Measurements from ENCODE around the gene GYPC.
"Not testable (repeated sequence)": the region's sequence is repeated elsewhere in the genome, so short reads cannot be mapped to it uniquely, and the experiment has no call there.

The GYPC gene

DNA sequence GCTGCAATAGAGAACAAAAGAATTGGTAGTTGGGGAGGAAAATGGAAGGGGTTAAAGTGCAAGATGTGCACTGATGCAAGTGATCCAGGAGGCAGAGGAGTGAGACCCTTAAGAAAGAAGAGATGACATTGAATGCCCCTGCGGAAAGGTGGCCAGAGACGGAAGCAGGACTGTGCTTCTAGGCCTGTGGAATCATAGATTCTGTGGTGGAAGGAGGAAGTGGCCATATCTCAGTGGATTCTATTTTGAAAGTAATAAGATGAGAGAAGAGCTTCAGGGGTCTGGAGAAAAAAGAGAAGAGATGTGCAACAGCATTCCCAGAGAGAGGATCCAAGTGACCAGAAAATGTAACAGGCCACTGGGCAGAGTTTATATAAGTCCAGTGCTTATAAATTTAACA lies 18.6 kb upstream of the GYPC start:
- TF ChIP-seq EZH2 (IDR thresholded peaks at IDR 0.05; ENCODE audit: borderline replicate concordance, low read length) (no peak), CTCF (IDR thresholded peaks at IDR 0.05; ENCODE audit: low read length) (no peak)
- Histone ChIP-seq H3K27me3 (ENCODE audit: insufficient read depth, low read length) (no peaks in the 10 kb centered on the region), H2AFZ (ENCODE audit: low read length) (no peak overlapping the region), H3K9me2 (ENCODE audit: low read depth, low read length) (no peaks in the 10 kb centered on the region), H3K9me3 (ENCODE audit: low read length) (no peaks in the 10 kb centered on the region), H3K4me3 (ENCODE audit: low read depth, low read length, poor library complexity, severe bottlenecking) (no peak overlapping the region), H3K36me3 (ENCODE audit: insufficient read depth, low read length) (no peaks in the 10 kb centered on the region), H3K4me1 (ENCODE audit: insufficient read depth, low read length, severe bottlenecking) (no peaks in the 10 kb centered on the region), H3F3A (ENCODE audit: insufficient read depth, low read length) (no peaks in the 10 kb centered on the region), H3K9ac (ENCODE audit: low read length) (no peak overlapping the region), H3K79me2 (ENCODE audit: insufficient read depth, low read length) (no peaks in the 10 kb centered on the region), H4K20me1 (ENCODE audit: insufficient read depth, low read length) (no peaks in the 10 kb centered on the region), H3K4me2 (ENCODE audit: low read length) (no peak overlapping the region), H3K27ac (ENCODE audit: low read depth, low read length, poor library complexity, severe bottlenecking) (no peak overlapping the region)

DNA sequence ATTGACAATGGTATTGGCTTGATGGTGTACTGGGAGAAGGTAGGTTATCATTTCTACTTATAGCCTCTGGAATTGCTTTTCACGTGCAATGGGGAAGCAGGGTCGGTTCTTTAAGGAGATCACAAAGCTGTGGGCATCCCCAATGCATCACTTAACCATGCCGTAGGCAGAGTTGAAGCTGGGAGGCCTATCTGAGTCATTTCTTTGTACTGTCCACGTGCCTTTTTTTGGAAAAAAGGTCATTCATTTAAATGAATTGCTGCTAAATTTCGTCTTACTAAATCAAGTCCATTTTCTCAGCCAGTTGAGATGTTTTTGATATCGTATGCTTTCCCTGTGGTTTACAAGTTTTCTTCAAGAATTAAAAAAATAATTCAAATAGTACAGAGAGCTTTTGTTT lies 17.2 kb upstream of the GYPC start:
- H3K36me3 ChIP-seq (ENCODE audit: insufficient read depth, low read length): no peaks in the 10 kb centered on the region
- H3K4me1 ChIP-seq (ENCODE audit: insufficient read depth, low read length, severe bottlenecking): no peaks in the 10 kb centered on the region
- H3K27me3 ChIP-seq (ENCODE audit: insufficient read depth, low read length): no peaks in the 10 kb centered on the region
- no peak overlapping the region for H3K4me2 ChIP-seq (ENCODE audit: low read length)
- no peak overlapping the region for H3K4me3 ChIP-seq (ENCODE audit: low read depth, low read length, poor library complexity, severe bottlenecking)
- no peaks in the 10 kb centered on the region for H3K9me3 ChIP-seq (ENCODE audit: low read length)
- no peak overlapping the region for H3K27ac ChIP-seq (ENCODE audit: low read depth, low read length, poor library complexity, severe bottlenecking)
- no peaks in the 10 kb centered on the region for H3K79me2 ChIP-seq (ENCODE audit: insufficient read depth, low read length)
- H3K9me2 ChIP-seq (ENCODE audit: low read depth, low read length): no peaks in the 10 kb centered on the region
- H2AFZ ChIP-seq (ENCODE audit: low read length): no peak overlapping the region
- no peaks in the 10 kb centered on the region for H3F3A ChIP-seq (ENCODE audit: insufficient read depth, low read length)
- H3K9ac ChIP-seq (ENCODE audit: low read length): no peak overlapping the region
- TF ChIP-seq EZH2 (IDR thresholded peaks at IDR 0.05; ENCODE audit: borderline replicate concordance, low read length) (no peak), CTCF (IDR thresholded peaks at IDR 0.05; ENCODE audit: low read length) (no peak)
- H4K20me1 ChIP-seq (ENCODE audit: insufficient read depth, low read length): no peaks in the 10 kb centered on the region

DNA sequence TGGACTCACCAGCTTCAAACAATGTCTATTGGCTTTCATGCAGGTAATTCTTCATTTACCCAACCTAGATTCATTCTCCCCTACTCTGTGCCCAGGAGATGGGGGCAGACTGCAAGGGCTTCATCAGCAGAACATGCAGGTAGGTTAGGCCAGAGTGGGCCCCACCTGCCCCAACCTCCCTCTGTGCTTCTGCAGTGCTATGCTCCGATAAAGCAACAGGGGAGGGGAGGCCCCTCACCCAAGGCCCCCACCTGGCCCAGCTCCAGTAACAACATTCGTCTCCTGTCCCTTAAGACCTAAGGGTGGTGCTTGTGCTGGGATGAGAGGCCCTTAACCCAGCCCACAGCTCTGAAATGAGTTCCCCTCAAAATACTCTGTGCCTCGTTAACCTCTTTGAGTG lies 16.7 kb upstream of the GYPC start:
- H3K79me2 ChIP-seq (ENCODE audit: insufficient read depth, low read length): no peaks in the 10 kb centered on the region
- H3K9me2 ChIP-seq (ENCODE audit: low read depth, low read length): no peaks in the 10 kb centered on the region
- H3K4me3 ChIP-seq (ENCODE audit: low read depth, low read length, poor library complexity, severe bottlenecking): no peak overlapping the region
- H3K9ac ChIP-seq (ENCODE audit: low read length): no peak overlapping the region
- no peaks in the 10 kb centered on the region for H3F3A ChIP-seq (ENCODE audit: insufficient read depth, low read length)
- no peaks in the 10 kb centered on the region for H3K4me1 ChIP-seq (ENCODE audit: insufficient read depth, low read length, severe bottlenecking)
- H3K9me3 ChIP-seq (ENCODE audit: low read length): no peaks in the 10 kb centered on the region
- no peaks in the 10 kb centered on the region for H3K27me3 ChIP-seq (ENCODE audit: insufficient read depth, low read length)
- H4K20me1 ChIP-seq (ENCODE audit: insufficient read depth, low read length): no peaks in the 10 kb centered on the region
- no peak overlapping the region for H3K27ac ChIP-seq (ENCODE audit: low read depth, low read length, poor library complexity, severe bottlenecking)
- TF ChIP-seq CTCF (IDR thresholded peaks at IDR 0.05; ENCODE audit: low read length): no peak
- no peak for TF ChIP-seq EZH2 (IDR thresholded peaks at IDR 0.05; ENCODE audit: borderline replicate concordance, low read length)
- H3K36me3 ChIP-seq (ENCODE audit: insufficient read depth, low read length): no peaks in the 10 kb centered on the region
- no peak overlapping the region for H2AFZ ChIP-seq (ENCODE audit: low read length)
- no peak overlapping the region for H3K4me2 ChIP-seq (ENCODE audit: low read length)

DNA sequence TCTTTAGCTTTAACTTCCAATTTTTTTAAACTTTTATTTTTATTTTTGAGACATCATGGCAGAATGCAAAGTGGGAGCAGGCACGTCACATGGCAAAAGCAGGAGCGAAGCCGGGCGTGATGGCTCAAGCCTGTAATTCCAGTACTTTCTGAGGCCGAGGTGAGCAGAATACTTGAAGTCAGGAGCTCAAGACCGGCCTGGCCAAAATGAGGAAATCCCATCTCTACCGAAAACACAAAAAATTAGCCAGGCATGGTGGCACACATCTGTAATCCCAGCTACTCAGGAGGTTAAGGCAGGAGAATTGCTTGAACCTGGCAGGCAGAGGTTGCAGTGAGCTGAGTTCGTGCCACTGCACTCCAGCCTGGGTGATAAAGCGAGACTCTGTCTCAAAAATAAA lies 14.7 kb upstream of the GYPC start:
- not testable (repeated sequence) for H3K27ac ChIP-seq (ENCODE audit: low read depth, low read length, poor library complexity, severe bottlenecking); H3F3A ChIP-seq (ENCODE audit: insufficient read depth, low read length); H3K9me3 ChIP-seq (ENCODE audit: low read length); H3K9me2 ChIP-seq (ENCODE audit: low read depth, low read length); H3K27me3 ChIP-seq (ENCODE audit: insufficient read depth, low read length); H3K36me3 ChIP-seq (ENCODE audit: insufficient read depth, low read length); H3K9ac ChIP-seq (ENCODE audit: low read length); H4K20me1 ChIP-seq (ENCODE audit: insufficient read depth, low read length); H3K79me2 ChIP-seq (ENCODE audit: insufficient read depth, low read length); H3K4me3 ChIP-seq (ENCODE audit: low read depth, low read length, poor library complexity, severe bottlenecking); H3K4me2 ChIP-seq (ENCODE audit: low read length); H3K4me1 ChIP-seq (ENCODE audit: insufficient read depth, low read length, severe bottlenecking); H2AFZ ChIP-seq (ENCODE audit: low read length)
